HEK293 (cell line): Measurements from ENCODE around the gene CREB3.

ENCODE experiments used
- CTCF ChIA-PET: fragments of 350-600 bp; formaldehyde crosslinking; extraction: SDS; loops from one replicate; lab custom pipeline; 2021; ENCODE audit warnings: antibody characterized with exemption; lab: Yijun Ruan, JAX
- POLR2A ChIA-PET: fragments of 300-600 bp; formaldehyde crosslinking; extraction: SDS; loops from one replicate; lab custom pipeline; 2020; ENCODE audit warnings: antibody characterized with exemption, inconsistent platforms; lab: Yijun Ruan, JAX
- H3K27ac ChIP-seq: fragments of 200-500 bp; sonication (Bioruptor generic); 2 replicates; pipeline ENCODE4 v1.5.1; 2014; ENCODE audit warnings: low read depth, low read length, control low read depth, inconsistent platforms; ENCODE audit errors: extremely low read depth
- H3K36me3 ChIP-seq, 2 experiments: fragments of 200-500 bp in 1 of 2; sonication (Bioruptor generic) in 1 of 2; 1 replicate in 1 of 2; 2 replicates in 1 of 2; pipeline ENCODE4 v1.5.1; 2014 to 2017; ENCODE audit warnings: inconsistent platforms in 2 of 2, low read length in 2 of 2; ENCODE audit not compliant: control insufficient read depth in 2 of 2, insufficient read depth in 1 of 2
- H3K4me1 ChIP-seq: fragments of 200-500 bp; sonication (Bioruptor generic); 2 replicates; pipeline ENCODE4 v1.5.1; 2014; ENCODE audit warnings: mild to moderate bottlenecking, low read length, inconsistent platforms; ENCODE audit not compliant: control insufficient read depth, insufficient read depth
- H3K4me3 ChIP-seq: 2 replicates; pipeline ENCODE4 v1.5.1; 2011; ENCODE audit warnings: low read depth, mild to moderate bottlenecking, control low read depth, low read length, moderate library complexity
- H3K9me3 ChIP-seq: fragments of 200-500 bp; sonication (Bioruptor generic); 2 replicates; pipeline ENCODE4 v1.5.1; 2014; ENCODE audit warnings: low read depth, low read length, inconsistent platforms; ENCODE audit not compliant: control insufficient read depth, insufficient read depth
- GLIS2 ChIP-seq: fragments of 450-650 bp; formaldehyde crosslinking; IDR thresholded peaks from 2 replicates; pipeline ENCODE4 v1.5.1; 2016; ENCODE audit warnings: missing biosample characterization, missing genetic modification characterization
- KLF1 ChIP-seq: fragments of 450-650 bp; formaldehyde crosslinking; IDR thresholded peaks from 2 replicates; pipeline ENCODE4 v1.5.1; 2016; ENCODE audit warnings: missing biosample characterization, missing genetic modification characterization
- RBAK ChIP-seq: fragments of 450-650 bp; formaldehyde crosslinking; IDR thresholded peaks from 2 replicates; pipeline ENCODE4 v1.5.1; 2016; ENCODE audit warnings: missing biosample characterization, missing genetic modification characterization
- SP3 ChIP-seq: fragments of 450-650 bp; formaldehyde crosslinking; IDR thresholded peaks from 2 replicates; pipeline ENCODE4 v1.5.1; 2016; ENCODE audit warnings: missing biosample characterization, missing genetic modification characterization
- ZBTB20 ChIP-seq: fragments of 450-650 bp; formaldehyde crosslinking; IDR thresholded peaks from 2 replicates; pipeline ENCODE4 v1.5.1; 2016; ENCODE audit warnings: missing biosample characterization, missing genetic modification characterization
- ZNF138 ChIP-seq: fragments of 450-650 bp; formaldehyde crosslinking; IDR thresholded peaks from 2 replicates; pipeline ENCODE4 v1.5.1; 2016; ENCODE audit warnings: missing biosample characterization, missing genetic modification characterization, borderline replicate concordance
- ZNF2 ChIP-seq: fragments of 450-650 bp; formaldehyde crosslinking; IDR thresholded peaks from 2 replicates; pipeline ENCODE4 v1.5.1; 2016; ENCODE audit warnings: missing biosample characterization, missing genetic modification characterization
- ZNF214 ChIP-seq: fragments of 450-650 bp; formaldehyde crosslinking; IDR thresholded peaks from 2 replicates; pipeline ENCODE4 v1.5.1; 2017; ENCODE audit warnings: missing biosample characterization, mild to moderate bottlenecking, missing genetic modification characterization, borderline replicate concordance
- ZNF335 ChIP-seq: fragments of 450-650 bp; formaldehyde crosslinking; conservative IDR thresholded peaks from 2 replicates; pipeline ENCODE4 v1.5.1; 2016; ENCODE audit warnings: missing biosample characterization, missing genetic modification characterization
- ZNF341 ChIP-seq: fragments of 450-650 bp; formaldehyde crosslinking; IDR thresholded peaks from 2 replicates; pipeline ENCODE4; 2016; ENCODE audit warnings: low read depth, missing biosample characterization, missing genetic modification characterization
- ZNF423 ChIP-seq: fragments of 450-650 bp; formaldehyde crosslinking; IDR thresholded peaks from 2 replicates; pipeline ENCODE4 v1.5.1; 2016; ENCODE audit warnings: missing biosample characterization, missing genetic modification characterization
- ZNF621 ChIP-seq: fragments of 450-650 bp; formaldehyde crosslinking; IDR thresholded peaks from 2 replicates; pipeline ENCODE4 v1.5.1; 2017; ENCODE audit warnings: missing biosample characterization, missing genetic modification characterization
- ZNF76 ChIP-seq: fragments of 450-650 bp; formaldehyde crosslinking; IDR thresholded peaks from 2 replicates; pipeline ENCODE4; 2016; ENCODE audit warnings: low read depth, missing biosample characterization, missing genetic modification characterization, borderline replicate concordance
- ZNF785 ChIP-seq: fragments of 450-650 bp; formaldehyde crosslinking; IDR thresholded peaks from 2 replicates; pipeline ENCODE4 v1.5.1; 2016; ENCODE audit warnings: missing biosample characterization, missing genetic modification characterization
- TF ChIP-seq, protein P1 (sequence below): fragments of 450-650 bp; formaldehyde crosslinking; IDR thresholded peaks from 2 replicates; pipeline ENCODE4 v1.5.1; 2016; ENCODE audit warnings: missing biosample characterization, missing genetic modification characterization, borderline replicate concordance
- TF ChIP-seq, protein P2 (sequence below): fragments of 450-650 bp; formaldehyde crosslinking; IDR thresholded peaks from 2 replicates; pipeline ENCODE4; 2016; ENCODE audit warnings: missing biosample characterization, missing genetic modification characterization
- TF ChIP-seq, protein P3 (sequence below): fragments of 450-650 bp; formaldehyde crosslinking; optimal IDR thresholded peaks from 2 replicates; pipeline ENCODE3; 2016; ENCODE audit warnings: missing biosample characterization, mild to moderate bottlenecking, missing genetic modification characterization
- TF ChIP-seq, protein P4 (sequence below): fragments of 450-650 bp; formaldehyde crosslinking; IDR thresholded peaks from 2 replicates; pipeline ENCODE4 v1.5.1; 2017; ENCODE audit warnings: missing biosample characterization, mild to moderate bottlenecking, missing genetic modification characterization, moderate library complexity
- TF ChIP-seq, protein P5 (sequence below): fragments of 450-650 bp; formaldehyde crosslinking; IDR thresholded peaks from 2 replicates; pipeline ENCODE4 v1.5.1; 2017; ENCODE audit warnings: missing biosample characterization, missing genetic modification characterization
- TF ChIP-seq, protein P6 (sequence below): fragments of 450-650 bp; formaldehyde crosslinking; IDR thresholded peaks from 2 replicates; pipeline ENCODE4 v1.5.1; 2017; ENCODE audit warnings: missing biosample characterization, missing genetic modification characterization
- TF ChIP-seq, protein P7 (sequence below): fragments of 450-650 bp; formaldehyde crosslinking; conservative IDR thresholded peaks from 2 replicates; pipeline ENCODE4 v1.5.1; 2016; ENCODE audit warnings: low read depth, missing biosample characterization, missing genetic modification characterization

CREB3 gene, protein sequence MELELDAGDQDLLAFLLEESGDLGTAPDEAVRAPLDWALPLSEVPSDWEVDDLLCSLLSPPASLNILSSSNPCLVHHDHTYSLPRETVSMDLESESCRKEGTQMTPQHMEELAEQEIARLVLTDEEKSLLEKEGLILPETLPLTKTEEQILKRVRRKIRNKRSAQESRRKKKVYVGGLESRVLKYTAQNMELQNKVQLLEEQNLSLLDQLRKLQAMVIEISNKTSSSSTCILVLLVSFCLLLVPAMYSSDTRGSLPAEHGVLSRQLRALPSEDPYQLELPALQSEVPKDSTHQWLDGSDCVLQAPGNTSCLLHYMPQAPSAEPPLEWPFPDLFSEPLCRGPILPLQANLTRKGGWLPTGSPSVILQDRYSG

DNA sequence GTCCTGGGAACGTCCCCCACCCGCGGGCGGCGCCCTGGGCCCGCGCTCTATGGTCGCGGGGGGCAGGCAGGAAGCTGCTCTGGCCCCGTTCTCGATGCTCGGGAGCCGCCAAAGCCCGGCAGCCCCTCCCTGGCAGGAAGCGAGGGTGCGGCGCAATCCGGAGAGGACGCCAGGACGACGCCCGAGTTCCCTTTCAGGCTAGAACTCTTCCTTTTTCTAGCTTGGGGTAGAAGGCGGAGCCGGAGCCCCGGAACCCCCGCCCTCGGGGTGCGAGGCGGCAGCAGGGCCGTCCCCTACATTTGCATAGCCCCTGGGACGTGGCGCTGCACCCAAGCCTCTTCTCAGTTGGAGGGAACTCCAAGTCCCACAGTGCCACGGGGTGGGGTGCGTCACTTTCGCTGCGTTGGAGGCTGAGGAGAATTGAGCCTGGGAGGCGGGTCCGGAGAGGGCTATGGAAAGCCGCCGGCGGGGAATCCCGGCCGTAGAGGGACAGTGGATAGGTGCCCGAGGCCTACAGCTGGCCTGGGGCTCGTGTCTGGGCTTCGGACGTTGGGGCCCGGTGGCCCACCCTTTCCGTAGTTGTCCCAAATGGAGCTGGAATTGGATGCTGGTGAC lies at the start of gene CREB3, which contains the start of gene TLN1:
TSS of gene CREB3 (plus strand) at position 482 of the 615 bp plus-strand sequence. CDS start at position 589, 107 bp downstream.
TSS of gene TLN1 (minus strand) at position 11 of the 615 bp plus-strand sequence. CDS start 6,501 bp downstream, outside the sequence.
- H3K36me3 ChIP-seq = peaks cover 10 to 60% of the 10 kb centered on the region in 2 experiments; a peak in 2 of 3 replicates
- POLR2A ChIA-PET = interaction anchor here (0.5 to 4.2 kb wide), 32 partner anchors 8 to 661 kb away, joined by 3 to 73 read pairs (median 5); partner anchors contain the start of genes ARHGEF39, CCDC107, FAM221B and FANCG
- H3K4me1 ChIP-seq = peaks cover 13% of the 10 kb centered on the region
- H3K4me3 ChIP-seq = peak within 1 kb of the TSS; percentile 81
- CTCF ChIA-PET = interaction anchor here (0.6 to 8.0 kb wide), 17 partner anchors 8 to 640 kb away, joined by 3 to 88 read pairs (median 5); partner anchors contain the start of genes ARHGEF39, CCDC107, GBA2 and RGP1
- no peaks in the 10 kb centered on the region for H3K9me3 ChIP-seq
- peak within 1 kb of the TSS; percentile 81 for H3K27ac ChIP-seq
- TF ChIP-seq ZNF214 (tag by site-specific recombination) (no peak), KLF1 (tag by site-specific recombination) (peak; percentile 55; the same call in 1 of the 2 replicates), ZNF335 (tag by site-specific recombination) (peak; percentile 82), RBAK (tag by site-specific recombination) (no peak), ZBTB20 (tag by site-specific recombination) (peak; percentile 79; the same call in 1 of the 2 replicates), ZNF2 (0 out of 2 replicates have a peak, but pooled peaks have one; percentile 24), ZNF785 (tag by site-specific recombination) (no peak), ZNF621 (tag by site-specific recombination) (no peak), ZNF76 (tag by site-specific recombination) (peak; percentile 79), GLIS2 (peak; percentile 67; the same call in 1 of the 2 replicates), SP3 (tag by site-specific recombination) (peak; percentile 67), ZNF423 (peak; percentile 96), ZNF341 (tag by site-specific recombination) (peak; percentile 68), ZNF138 (tag by site-specific recombination) (no peak)
- TF ChIP-seq, protein P1, sequence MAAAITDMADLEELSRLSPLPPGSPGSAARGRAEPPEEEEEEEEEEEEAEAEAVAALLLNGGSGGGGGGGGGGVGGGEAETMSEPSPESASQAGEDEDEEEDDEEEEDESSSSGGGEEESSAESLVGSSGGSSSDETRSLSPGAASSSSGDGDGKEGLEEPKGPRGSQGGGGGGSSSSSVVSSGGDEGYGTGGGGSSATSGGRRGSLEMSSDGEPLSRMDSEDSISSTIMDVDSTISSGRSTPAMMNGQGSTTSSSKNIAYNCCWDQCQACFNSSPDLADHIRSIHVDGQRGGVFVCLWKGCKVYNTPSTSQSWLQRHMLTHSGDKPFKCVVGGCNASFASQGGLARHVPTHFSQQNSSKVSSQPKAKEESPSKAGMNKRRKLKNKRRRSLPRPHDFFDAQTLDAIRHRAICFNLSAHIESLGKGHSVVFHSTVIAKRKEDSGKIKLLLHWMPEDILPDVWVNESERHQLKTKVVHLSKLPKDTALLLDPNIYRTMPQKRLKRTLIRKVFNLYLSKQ (tag by site-specific recombination) = no peak
- TF ChIP-seq, protein P2, sequence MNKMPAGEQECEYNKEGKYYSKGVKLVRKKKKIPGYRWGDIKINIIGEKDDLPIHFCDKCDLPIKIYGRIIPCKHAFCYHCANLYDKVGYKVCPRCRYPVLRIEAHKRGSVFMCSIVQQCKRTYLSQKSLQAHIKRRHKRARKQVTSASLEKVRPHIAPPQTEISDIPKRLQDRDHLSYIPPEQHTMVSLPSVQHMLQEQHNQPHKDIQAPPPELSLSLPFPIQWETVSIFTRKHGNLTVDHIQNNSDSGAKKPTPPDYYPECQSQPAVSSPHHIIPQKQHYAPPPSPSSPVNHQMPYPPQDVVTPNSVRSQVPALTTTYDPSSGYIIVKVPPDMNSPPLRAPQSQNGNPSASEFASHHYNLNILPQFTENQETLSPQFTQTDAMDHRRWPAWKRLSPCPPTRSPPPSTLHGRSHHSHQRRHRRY = no peak
- TF ChIP-seq, protein P3, sequence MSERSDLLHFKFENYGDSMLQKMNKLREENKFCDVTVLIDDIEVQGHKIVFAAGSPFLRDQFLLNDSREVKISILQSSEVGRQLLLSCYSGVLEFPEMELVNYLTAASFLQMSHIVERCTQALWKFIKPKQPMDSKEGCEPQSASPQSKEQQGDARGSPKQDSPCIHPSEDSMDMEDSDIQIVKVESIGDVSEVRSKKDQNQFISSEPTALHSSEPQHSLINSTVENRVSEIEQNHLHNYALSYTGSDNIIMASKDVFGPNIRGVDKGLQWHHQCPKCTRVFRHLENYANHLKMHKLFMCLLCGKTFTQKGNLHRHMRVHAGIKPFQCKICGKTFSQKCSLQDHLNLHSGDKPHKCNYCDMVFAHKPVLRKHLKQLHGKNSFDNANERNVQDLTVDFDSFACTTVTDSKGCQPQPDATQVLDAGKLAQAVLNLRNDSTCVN = peak; percentile 86
- TF ChIP-seq, protein P4, sequence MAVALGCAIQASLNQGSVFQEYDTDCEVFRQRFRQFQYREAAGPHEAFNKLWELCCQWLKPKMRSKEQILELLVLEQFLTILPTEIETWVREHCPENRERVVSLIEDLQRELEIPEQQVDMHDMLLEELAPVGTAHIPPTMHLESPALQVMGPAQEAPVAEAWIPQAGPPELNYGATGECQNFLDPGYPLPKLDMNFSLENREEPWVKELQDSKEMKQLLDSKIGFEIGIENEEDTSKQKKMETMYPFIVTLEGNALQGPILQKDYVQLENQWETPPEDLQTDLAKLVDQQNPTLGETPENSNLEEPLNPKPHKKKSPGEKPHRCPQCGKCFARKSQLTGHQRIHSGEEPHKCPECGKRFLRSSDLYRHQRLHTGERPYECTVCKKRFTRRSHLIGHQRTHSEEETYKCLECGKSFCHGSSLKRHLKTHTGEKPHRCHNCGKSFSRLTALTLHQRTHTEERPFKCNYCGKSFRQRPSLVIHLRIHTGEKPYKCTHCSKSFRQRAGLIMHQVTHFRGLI (tag by site-specific recombination) = no peak
- TF ChIP-seq, protein P5, sequence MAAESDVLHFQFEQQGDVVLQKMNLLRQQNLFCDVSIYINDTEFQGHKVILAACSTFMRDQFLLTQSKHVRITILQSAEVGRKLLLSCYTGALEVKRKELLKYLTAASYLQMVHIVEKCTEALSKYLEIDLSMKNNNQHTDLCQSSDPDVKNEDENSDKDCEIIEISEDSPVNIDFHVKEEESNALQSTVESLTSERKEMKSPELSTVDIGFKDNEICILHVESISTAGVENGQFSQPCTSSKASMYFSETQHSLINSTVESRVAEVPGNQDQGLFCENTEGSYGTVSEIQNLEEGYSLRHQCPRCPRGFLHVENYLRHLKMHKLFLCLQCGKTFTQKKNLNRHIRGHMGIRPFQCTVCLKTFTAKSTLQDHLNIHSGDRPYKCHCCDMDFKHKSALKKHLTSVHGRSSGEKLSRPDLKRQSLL = peak; percentile 32; the same call in 1 of the 2 replicates
- TF ChIP-seq, protein P6, sequence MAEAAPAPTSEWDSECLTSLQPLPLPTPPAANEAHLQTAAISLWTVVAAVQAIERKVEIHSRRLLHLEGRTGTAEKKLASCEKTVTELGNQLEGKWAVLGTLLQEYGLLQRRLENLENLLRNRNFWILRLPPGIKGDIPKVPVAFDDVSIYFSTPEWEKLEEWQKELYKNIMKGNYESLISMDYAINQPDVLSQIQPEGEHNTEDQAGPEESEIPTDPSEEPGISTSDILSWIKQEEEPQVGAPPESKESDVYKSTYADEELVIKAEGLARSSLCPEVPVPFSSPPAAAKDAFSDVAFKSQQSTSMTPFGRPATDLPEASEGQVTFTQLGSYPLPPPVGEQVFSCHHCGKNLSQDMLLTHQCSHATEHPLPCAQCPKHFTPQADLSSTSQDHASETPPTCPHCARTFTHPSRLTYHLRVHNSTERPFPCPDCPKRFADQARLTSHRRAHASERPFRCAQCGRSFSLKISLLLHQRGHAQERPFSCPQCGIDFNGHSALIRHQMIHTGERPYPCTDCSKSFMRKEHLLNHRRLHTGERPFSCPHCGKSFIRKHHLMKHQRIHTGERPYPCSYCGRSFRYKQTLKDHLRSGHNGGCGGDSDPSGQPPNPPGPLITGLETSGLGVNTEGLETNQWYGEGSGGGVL = peak; percentile 33; the same call in 1 of the 2 replicates
- TF ChIP-seq, protein P7, sequence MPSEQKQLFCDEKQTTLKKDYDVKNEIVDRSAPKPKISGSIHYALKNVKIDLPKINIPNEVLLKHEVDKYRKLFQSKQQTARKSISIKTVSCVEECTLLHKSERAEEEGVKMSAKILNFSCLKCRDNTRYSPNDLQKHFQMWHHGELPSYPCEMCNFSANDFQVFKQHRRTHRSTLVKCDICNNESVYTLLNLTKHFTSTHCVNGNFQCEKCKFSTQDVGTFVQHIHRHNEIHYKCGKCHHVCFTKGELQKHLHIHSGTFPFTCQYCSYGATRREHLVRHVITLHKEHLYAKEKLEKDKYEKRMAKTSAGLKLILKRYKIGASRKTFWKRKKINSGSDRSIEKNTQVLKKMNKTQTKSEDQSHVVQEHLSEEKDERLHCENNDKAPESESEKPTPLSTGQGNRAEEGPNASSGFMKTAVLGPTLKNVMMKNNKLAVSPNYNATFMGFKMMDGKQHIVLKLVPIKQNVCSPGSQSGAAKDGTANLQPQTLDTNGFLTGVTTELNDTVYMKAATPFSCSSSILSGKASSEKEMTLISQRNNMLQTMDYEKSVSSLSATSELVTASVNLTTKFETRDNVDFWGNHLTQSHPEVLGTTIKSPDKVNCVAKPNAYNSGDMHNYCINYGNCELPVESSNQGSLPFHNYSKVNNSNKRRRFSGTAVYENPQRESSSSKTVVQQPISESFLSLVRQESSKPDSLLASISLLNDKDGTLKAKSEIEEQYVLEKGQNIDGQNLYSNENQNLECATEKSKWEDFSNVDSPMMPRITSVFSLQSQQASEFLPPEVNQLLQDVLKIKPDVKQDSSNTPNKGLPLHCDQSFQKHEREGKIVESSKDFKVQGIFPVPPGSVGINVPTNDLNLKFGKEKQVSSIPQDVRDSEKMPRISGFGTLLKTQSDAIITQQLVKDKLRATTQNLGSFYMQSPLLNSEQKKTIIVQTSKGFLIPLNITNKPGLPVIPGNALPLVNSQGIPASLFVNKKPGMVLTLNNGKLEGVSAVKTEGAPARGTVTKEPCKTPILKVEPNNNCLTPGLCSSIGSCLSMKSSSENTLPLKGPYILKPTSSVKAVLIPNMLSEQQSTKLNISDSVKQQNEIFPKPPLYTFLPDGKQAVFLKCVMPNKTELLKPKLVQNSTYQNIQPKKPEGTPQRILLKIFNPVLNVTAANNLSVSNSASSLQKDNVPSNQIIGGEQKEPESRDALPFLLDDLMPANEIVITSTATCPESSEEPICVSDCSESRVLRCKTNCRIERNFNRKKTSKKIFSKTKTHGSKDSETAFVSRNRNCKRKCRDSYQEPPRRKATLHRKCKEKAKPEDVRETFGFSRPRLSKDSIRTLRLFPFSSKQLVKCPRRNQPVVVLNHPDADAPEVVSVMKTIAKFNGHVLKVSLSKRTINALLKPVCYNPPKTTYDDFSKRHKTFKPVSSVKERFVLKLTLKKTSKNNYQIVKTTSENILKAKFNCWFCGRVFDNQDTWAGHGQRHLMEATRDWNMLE (tag by site-specific recombination) = peak; percentile 60
